ENCODE measurements around the gene CCNK. TPM values are rescaled to one million over a fixed set of nuclear protein-coding genes. Genes with fewer than 3 reads are reported as not detected.

The CCNK gene
- total RNA-seq, 2 donors from 2014 or later: 22.6 to 42.2 TPM

GRCh38 chr14:99531251-99532096, 50.3 kb downstream of the CCNK start:
- Histone ChIP-seq H3K9me3 (no peaks in the 10 kb centered on the region), H3K27ac (no peak overlapping the region), H3K4me1 (ENCODE audit: control insufficient read depth in 1 of 2, low read depth in 2 of 2) (no peaks in the 10 kb centered on the region), H3K4me3 (no peak overlapping the region), H3K27me3 (replicated peaks; ENCODE audit: insufficient read depth) (no peaks in the 10 kb centered on the region), H3K36me3 (no peaks in the 10 kb centered on the region)
- DNase-seq (ENCODE audit: low spot score) (no peak), ATAC-seq (ENCODE audit: insufficient number of reproducible peaks, low FRiP score, low read depth) (no peak)
- TF ChIP-seq, protein P1, sequence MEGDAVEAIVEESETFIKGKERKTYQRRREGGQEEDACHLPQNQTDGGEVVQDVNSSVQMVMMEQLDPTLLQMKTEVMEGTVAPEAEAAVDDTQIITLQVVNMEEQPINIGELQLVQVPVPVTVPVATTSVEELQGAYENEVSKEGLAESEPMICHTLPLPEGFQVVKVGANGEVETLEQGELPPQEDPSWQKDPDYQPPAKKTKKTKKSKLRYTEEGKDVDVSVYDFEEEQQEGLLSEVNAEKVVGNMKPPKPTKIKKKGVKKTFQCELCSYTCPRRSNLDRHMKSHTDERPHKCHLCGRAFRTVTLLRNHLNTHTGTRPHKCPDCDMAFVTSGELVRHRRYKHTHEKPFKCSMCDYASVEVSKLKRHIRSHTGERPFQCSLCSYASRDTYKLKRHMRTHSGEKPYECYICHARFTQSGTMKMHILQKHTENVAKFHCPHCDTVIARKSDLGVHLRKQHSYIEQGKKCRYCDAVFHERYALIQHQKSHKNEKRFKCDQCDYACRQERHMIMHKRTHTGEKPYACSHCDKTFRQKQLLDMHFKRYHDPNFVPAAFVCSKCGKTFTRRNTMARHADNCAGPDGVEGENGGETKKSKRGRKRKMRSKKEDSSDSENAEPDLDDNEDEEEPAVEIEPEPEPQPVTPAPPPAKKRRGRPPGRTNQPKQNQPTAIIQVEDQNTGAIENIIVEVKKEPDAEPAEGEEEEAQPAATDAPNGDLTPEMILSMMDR (IDR thresholded peaks at IDR 0.05): no peak

GRCh38 chr14:99532310-99532709, 51.1 kb downstream of the CCNK start:
- ATAC-seq (ENCODE audit: insufficient number of reproducible peaks, low FRiP score, low read depth) (no peak), DNase-seq (ENCODE audit: low spot score) (no peak)
- no peaks in the 10 kb centered on the region for H3K9me3 ChIP-seq
- no peaks in the 10 kb centered on the region for H3K36me3 ChIP-seq
- H3K4me1 ChIP-seq (ENCODE audit: control insufficient read depth in 1 of 2, low read depth in 2 of 2): no peaks in the 10 kb centered on the region
- no peak overlapping the region for H3K4me3 ChIP-seq
- TF ChIP-seq, protein P1 (IDR thresholded peaks at IDR 0.05): no peak
- H3K27ac ChIP-seq: no peak overlapping the region
- H3K27me3 ChIP-seq (replicated peaks; ENCODE audit: insufficient read depth): no peaks in the 10 kb centered on the region

DNA sequence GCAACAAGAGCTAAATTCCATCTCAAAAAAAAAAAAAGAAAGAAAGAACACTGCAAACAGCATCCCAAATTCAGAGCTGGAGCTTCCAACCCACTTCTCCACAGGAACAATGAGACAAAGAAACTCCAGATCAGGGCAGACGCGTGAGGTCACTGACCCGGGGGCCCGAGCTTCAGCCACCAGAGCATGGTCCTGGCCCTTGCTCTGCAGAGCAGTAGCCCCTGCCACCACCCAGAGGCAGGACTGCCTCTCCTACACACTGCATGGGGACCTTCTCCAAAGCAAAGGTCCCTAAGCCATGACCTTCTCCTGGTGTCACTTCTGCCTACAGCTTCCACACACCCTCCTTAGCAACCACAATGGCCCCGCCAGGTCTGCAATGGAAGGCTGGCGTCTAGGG, 53.1 kb downstream of the CCNK start:
- TF ChIP-seq, protein P1 (IDR thresholded peaks at IDR 0.05): no peak
- H3K4me1 ChIP-seq (ENCODE audit: control insufficient read depth in 1 of 2, low read depth in 2 of 2): no peaks in the 10 kb centered on the region
- no peaks in the 10 kb centered on the region for H3K27me3 ChIP-seq (replicated peaks; ENCODE audit: insufficient read depth)
- no peaks in the 10 kb centered on the region for H3K9me3 ChIP-seq
- no peak overlapping the region for H3K27ac ChIP-seq
- no peak for DNase-seq (ENCODE audit: low spot score)
- no peak for ATAC-seq (ENCODE audit: insufficient number of reproducible peaks, low FRiP score, low read depth)
- H3K36me3 ChIP-seq: no peaks in the 10 kb centered on the region
- H3K4me3 ChIP-seq: no peak overlapping the region

DNA sequence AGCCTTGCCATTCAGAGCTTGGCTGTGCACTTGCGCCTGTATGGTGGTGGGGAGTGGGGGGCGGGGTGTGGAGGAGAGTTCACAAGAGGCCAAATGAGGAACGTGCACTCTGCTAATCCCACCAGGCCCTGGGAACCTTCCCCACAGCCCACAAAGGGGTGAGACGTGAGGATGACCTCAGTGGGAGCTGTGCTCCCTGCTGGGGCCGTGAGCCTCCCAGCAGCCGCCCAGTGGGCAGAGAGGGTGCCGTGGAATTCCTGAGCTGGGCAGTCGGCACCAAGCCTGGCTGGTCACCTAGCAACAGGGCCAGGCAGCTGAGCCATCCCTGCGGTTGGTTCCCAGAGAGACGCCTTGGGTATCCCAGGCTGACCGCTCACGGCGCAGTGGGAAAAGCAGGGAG, 53.7 kb downstream of the CCNK start:
- no peaks in the 10 kb centered on the region for H3K4me1 ChIP-seq (ENCODE audit: control insufficient read depth in 1 of 2, low read depth in 2 of 2)
- H3K9me3 ChIP-seq: no peaks in the 10 kb centered on the region
- TF ChIP-seq, protein P1 (IDR thresholded peaks at IDR 0.05): no peak
- no peaks in the 10 kb centered on the region for H3K36me3 ChIP-seq
- no peaks in the 10 kb centered on the region for H3K27me3 ChIP-seq (replicated peaks; ENCODE audit: insufficient read depth)
- H3K4me3 ChIP-seq: no peak overlapping the region
- H3K27ac ChIP-seq: no peak overlapping the region
- ATAC-seq (ENCODE audit: insufficient number of reproducible peaks, low FRiP score, low read depth): no peak
- no peak for DNase-seq (ENCODE audit: low spot score)

- DNase-seq (ENCODE audit: low spot score) (no peak), ATAC-seq (ENCODE audit: insufficient number of reproducible peaks, low FRiP score, low read depth) (no peak)
- Histone ChIP-seq H3K4me1 (ENCODE audit: control insufficient read depth in 1 of 2, low read depth in 2 of 2) (no peaks in the 10 kb centered on the region), H3K36me3 (no peaks in the 10 kb centered on the region), H3K9me3 (no peaks in the 10 kb centered on the region), H3K4me3 (no peak overlapping the region), H3K27me3 (replicated peaks; ENCODE audit: insufficient read depth) (no peaks in the 10 kb centered on the region), H3K27ac (no peak overlapping the region)
- TF ChIP-seq, protein P1 (IDR thresholded peaks at IDR 0.05): no peak
These were observed 54.2 kb downstream of the CCNK start for GRCh38 chr14:99535448-99535847.
